ENCODE results near the gene AHI1.
"Not testable (repeated sequence)": the region's sequence is repeated elsewhere in the genome, so short reads cannot be mapped to it uniquely, and the experiment has no call there.

Gene AHI1

GRCh38 chr6:135383766-135384165 is 113.8 kb downstream of the AHI1 start:
- DNase-seq, result no peak

GRCh38 chr6:135383301-135383700 is 114.2 kb downstream of the AHI1 start:
- DNase-seq, result no peak

DNA sequence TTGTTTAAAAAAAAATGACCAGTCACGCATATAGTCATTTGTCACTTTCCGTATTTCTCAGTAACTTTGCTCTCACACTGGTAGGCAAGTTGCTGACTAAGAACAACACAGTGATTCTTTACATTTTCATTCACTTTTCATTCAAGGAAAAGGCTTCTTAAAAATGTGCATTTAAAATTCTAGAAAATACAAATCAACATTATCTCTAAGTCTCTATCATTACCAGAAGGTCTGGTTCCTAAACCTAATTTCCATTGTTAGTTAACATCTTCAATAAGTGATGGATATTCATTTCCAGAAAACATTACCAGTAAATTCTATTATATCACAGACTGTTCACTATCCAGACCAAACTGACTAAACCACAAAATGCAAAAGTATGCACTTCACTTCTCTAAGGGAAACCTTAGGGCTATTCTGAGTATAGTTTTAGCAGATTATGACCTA is 115.3 kb downstream of the AHI1 start:
- DNase-seq, result no peak

DNA sequence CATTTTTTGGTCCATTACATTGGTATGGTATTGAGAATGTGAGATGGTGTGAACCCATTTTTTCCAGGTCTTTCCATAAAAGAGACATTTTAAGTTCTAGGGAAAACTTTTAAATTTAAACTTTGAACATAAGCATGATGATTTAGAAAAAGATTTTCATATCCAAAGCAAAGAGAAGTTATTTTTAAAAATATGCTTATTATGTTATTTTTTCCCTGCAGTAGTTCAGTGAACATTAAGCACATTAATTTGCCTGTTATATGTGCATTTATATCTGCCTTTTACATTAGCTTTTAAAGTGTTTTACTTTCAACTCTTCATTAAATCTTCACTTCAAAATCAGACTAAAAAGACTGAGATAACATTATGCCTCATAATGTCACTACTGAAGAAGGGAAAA is 116.7 kb downstream of the AHI1 start:
- no peak for DNase-seq

DNA sequence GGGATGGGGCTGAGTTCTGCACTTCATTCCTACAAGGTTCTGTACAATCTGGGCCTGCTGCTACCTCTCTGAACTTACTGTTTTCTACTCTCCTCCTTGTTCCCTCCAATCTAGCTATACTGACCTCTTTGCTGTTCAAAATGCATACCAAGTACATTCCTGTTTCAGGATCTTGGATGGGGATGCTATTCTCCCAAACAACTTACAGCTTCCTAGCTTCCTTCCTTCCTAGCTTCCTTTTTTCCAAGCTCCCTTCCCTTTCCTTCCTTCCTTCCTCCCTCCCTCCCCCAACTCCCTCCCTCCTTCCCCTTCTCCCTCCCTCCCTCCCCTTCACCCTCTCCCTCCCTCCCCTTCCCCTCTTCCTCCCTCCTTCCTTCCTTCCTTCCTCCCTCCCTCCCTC is 117.9 kb downstream of the AHI1 start:
- DNase-seq, result no peak

- no peak for DNase-seq
These were observed 124.8 kb downstream of the AHI1 start for GRCh38 chr6:135372758-135373157.

DNA sequence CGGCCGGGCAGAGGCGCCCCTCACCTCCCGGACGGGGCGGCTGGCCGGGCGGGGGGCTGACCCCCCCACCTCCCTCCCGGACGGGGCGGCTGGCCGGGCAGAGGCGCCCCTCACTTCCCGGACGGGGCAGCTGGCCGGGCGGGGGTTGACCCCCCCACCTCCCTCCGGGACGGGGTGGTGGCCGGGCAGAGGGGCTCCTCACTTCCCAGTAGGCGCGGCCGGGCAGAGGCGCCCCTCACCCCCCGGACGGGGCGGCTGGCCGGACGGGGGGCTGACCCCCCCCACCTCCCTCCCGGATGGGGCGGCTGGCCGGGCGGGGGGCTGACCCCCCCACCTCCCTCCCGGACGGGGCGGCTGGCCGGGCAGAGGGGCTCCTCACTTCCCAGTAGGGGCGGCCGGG is 133.9 kb downstream of the AHI1 start:
- DNase-seq, result not testable (repeated sequence)

DNA sequence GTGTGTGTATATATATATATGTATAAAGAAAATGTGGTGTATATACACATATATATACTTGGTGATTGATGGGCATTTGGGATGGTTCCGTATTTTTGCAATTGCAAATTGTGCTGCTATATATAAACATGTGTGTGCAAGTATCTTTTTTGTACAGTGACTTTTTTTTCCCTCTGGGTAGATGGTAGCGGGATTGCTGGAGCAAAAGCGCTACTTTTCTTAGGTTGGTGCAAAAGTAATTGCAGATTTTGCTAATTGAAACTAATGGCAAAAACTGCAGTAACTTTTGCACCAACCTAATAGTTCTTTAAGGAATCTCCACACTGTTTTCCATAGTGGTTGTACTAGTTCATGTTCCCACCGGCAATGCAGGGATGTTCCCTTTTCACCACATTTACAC is 135.4 kb downstream of the AHI1 start:
- DNase-seq, result no peak

GRCh38 chr6:135360222-135360621 is 137.3 kb downstream of the AHI1 start:
- no peak for DNase-seq

DNA sequence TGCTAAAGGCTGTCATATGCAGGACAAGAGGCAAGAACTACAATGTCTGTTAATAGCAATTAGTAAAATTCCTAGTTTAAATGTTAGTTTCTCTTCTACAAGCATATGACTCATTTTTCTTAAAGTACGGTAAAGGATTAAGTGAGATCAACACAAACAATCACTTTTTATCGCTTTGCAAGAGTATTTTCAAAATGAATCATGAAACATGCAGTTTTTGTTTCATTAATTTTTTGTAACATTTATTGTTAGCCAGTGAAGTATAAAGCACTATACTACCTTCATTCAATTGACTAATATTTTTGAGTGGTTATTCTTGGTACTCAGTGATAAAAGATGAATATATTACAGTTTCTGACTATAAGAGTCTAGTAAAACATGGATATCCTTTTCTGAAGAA is 138.6 kb downstream of the AHI1 start:
- no peak for DNase-seq

DNA sequence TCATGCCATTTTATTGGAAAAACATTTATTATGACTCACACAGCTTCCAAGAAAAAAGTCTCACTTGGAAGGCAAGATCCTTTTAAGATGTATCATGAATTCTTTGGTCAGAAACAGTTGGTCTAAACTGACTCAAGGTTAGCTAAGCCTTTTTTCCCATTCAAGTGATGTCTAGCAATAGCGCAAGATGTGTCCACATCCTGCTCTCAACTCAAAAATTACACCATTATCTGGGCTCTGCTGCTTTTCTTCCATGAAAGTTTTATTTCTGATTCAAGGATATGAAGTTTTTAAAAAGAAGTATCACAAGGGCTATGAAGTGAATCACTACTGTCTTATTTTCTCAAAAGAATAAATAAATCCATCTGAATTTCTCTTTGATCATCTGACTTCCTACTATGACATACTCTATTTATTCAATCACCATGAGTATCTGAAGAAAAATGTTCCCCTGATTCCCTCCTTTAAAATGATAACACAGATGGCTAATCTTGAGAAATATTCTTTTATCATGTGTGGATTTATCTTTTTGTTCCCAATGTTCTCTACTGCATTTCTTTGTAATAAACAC is 139.2 kb downstream of the AHI1 start:
- DNase-seq, result no peak

GRCh38 chr6:135354407-135354806 is 143.1 kb downstream of the AHI1 start:
- DNase-seq, result no peak

GRCh38 chr6:135353113-135353512 is 144.4 kb downstream of the AHI1 start:
- no peak for DNase-seq

DNA sequence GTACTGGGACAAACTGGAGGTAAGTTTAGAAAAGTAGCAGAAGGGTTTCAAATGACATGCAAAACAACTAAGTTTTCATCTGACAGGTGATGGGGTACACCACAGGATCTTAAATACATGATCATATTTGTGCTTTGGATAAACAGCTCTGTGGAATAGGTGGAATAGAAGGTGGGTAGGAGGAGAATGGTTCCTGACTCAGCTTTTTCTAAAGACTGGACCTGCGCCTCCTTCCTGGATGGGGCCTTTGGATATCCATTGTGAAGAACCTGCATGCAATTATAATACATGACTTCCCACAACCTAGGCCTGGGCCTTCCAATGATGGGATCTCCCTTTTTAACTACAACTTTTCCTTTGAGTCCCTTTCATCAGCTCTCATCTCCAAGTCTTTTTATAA is 145.9 kb downstream of the AHI1 start:
- no peak for DNase-seq

GRCh38 chr6:135347887-135348286 is 149.7 kb downstream of the AHI1 start:
- DNase-seq, result no peak

GRCh38 chr6:135346747-135347146 is 150.8 kb downstream of the AHI1 start:
- DNase-seq, result no peak

GRCh38 chr6:135344526-135344925 is 153.0 kb downstream of the AHI1 start:
- DNase-seq, result no peak

DNA sequence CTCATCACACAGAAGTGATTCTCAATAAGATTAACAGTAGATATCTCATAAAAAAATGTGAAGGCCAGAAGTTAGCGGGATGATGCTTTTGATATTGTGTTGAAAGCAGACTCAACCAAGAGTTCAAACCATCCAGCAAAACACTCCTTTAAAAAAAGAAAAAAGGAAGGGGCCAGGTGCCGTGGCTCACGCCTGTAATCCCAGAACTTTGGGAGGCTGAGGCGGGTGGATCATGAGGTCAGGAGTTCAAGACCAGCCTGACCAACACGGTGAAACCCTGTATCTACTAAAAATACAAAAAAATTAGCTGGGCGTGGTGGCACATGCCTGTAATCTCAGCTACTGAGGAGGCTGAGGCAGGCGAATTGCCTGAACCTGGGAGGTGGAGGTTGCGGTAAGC is 157.6 kb downstream of the AHI1 start:
- not testable (repeated sequence) for DNase-seq

GRCh38 chr6:135334169-135334568 is 163.4 kb downstream of the AHI1 start:
- no peak for DNase-seq

DNA sequence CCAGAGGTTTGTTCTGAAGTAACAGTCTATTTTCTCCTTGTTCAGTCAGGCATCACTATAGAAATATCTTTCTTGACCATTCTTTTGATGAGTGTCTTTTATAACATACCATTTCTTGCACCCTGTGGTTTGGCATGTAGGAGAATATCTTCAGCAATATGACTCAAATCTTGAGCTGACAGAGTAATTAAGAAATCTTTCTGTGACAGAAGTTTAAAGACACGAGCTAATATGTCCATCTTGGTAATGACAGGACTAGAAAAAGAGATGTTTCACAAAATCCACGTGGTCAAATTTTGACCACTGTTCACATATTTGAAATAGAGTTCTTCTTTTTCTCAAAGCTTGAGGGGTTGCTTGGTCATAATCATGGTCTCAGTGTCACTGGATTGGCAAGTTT is 166.5 kb downstream of the AHI1 start:
- DNase-seq, result no peak

GRCh38 chr6:135329851-135330803 is 167.4 kb downstream of the AHI1 start:
- DNase-seq, result no peak

DNA sequence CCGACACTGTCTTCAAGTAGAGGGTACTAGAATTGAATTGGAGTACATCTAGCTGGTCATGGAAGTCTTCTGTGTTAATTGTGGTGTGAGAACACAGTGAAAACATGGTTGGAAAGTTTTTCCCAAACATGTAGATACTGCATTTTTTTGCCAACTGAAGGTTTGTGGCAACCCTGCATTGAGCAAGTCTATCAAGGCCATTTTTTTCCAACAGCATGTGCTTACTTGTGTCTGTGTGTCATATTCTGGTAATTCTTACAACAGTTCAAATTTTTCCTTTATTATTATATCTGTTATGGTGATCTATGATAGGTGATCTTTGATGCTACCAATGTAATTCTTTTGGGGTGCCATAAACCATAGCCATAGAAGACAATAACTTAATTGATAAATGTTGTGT is 169.4 kb downstream of the AHI1 start:
- no peak for DNase-seq

DNA sequence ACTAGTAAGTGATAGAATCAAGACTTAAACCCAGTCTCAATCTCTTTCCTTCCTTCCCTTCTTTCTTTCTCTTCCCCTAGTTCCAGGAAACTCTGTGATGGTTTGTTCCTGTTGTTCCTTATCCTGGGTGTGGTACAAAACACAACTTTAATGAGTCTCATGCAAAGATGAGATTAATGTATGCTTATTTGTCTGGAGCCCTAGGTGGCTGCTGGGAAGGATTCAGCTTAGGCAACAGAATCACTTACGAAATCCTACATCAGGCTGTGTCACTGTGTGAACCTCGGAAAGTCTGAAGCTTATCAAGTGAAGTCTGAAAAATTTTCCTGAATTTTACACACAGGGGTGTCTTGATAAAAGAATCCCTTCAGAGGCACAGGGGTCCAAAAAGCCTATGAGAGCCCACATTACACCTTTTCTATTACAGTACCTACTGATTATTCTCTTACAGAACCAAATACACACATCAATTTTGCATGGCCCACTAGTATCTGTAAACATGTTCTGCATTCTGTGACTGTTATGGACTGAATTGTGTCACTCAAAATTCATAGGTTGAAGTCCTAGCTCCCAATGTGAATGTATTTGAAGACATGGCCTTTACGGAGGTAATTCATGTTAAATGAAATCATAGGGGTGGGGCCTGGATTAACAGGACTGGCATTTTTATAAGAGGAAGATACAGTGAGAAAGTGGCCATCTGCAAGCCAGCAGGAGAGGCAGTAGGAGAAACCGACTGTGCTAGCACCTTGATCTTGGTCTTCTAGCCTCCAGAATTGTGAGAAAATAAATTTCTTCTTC is 171.7 kb downstream of the AHI1 start:
- no peak for DNase-seq

GRCh38 chr6:135324531-135324930 is 173.0 kb downstream of the AHI1 start:
- no peak for DNase-seq

Measured in cortex of kidney (tissue), 1 donor.